ENCODE data around the gene SNX8.

The SNX8 gene

GRCh38 chr7:2266911-2267310 is 47.3 kb downstream of the SNX8 start:
- DNase-seq (ENCODE audit: low spot score) = no peak
- peak; percentile 58 for FAIRE-seq

- FAIRE-seq (peak; percentile 27), DNase-seq (ENCODE audit: low spot score) (no peak)
Measured at GRCh38 chr7:2264158-2264557, 50.1 kb downstream of the SNX8 start.

GRCh38 chr7:2263176-2263575 is 51.1 kb downstream of the SNX8 start:
- FAIRE-seq (no peak), DNase-seq (ENCODE audit: low spot score) (no peak)

- DNase-seq (ENCODE audit: low spot score) = no peak
- FAIRE-seq = no peak
Measured at GRCh38 chr7:2261611-2262010, 52.6 kb downstream of the SNX8 start.

GRCh38 chr7:2260820-2261219 is 53.4 kb downstream of the SNX8 start:
- DNase-seq (ENCODE audit: low spot score) (peak; percentile 64), FAIRE-seq (peak; percentile 48)

GRCh38 chr7:2259480-2259879 is 54.8 kb downstream of the SNX8 start:
- no peak for FAIRE-seq

GRCh38 chr7:2258661-2259365 is 55.4 kb downstream of the SNX8 start:
- FAIRE-seq (peak; percentile 89), DNase-seq (ENCODE audit: low spot score) (no peak)

More at GRCh38 chr7:2259480-2259879, 54.8 kb downstream of the SNX8 start:
- DNase-seq (ENCODE audit: low spot score) = no peak

GRCh38 chr7:2257651-2258050 is 56.6 kb downstream of the SNX8 start:
- peak; percentile 84 for FAIRE-seq
- no peak for DNase-seq (ENCODE audit: low spot score)

- FAIRE-seq = no peak
- no peak for DNase-seq (ENCODE audit: low spot score)
Measured at GRCh38 chr7:2257046-2257551, 57.1 kb downstream of the SNX8 start.

- DNase-seq (ENCODE audit: low spot score) (no peak), FAIRE-seq (peak; percentile 94)
Measured at GRCh38 chr7:2256306-2257045, 57.8 kb downstream of the SNX8 start.

GRCh38 chr7:2255145-2256139 is 58.8 kb downstream of the SNX8 start:
- no peak for DNase-seq (ENCODE audit: low spot score)
- peak; percentile 62 for FAIRE-seq

- DNase-seq (ENCODE audit: low spot score) (no peak), FAIRE-seq (peak; percentile 70)
Measured at GRCh38 chr7:2254429-2255144, 59.7 kb downstream of the SNX8 start.

GRCh38 chr7:2253525-2254244 is 60.6 kb downstream of the SNX8 start:
- DNase-seq (ENCODE audit: low spot score) (no peak), FAIRE-seq (peak; percentile 40)

GRCh38 chr7:2253021-2253420 is 61.2 kb downstream of the SNX8 start:
- DNase-seq (ENCODE audit: low spot score) (no peak), FAIRE-seq (peak; percentile 80)

GRCh38 chr7:2251841-2252771 is 62.1 kb downstream of the SNX8 start:
- DNase-seq (ENCODE audit: low spot score) (no peak), FAIRE-seq (peak; percentile 96)

- DNase-seq (ENCODE audit: low spot score) (no peak), FAIRE-seq (no peak)
Measured at GRCh38 chr7:2251381-2251780, 62.9 kb downstream of the SNX8 start.

GRCh38 chr7:2249744-2250323 is 64.4 kb downstream of the SNX8 start:
- FAIRE-seq = peak; percentile 88

GRCh38 chr7:2248984-2249694 is 65.1 kb downstream of the SNX8 start:
- peak; percentile 96 for FAIRE-seq
- DNase-seq (ENCODE audit: low spot score) = peak; percentile 84

More at GRCh38 chr7:2249744-2250323, 64.4 kb downstream of the SNX8 start:
- DNase-seq (ENCODE audit: low spot score) = no peak

All from urothelium cell line (cell line).